K562 (cell line): ENCODE results near the gene SAV1. TPM values are rescaled to one million over a fixed set of nuclear protein-coding genes. Genes with fewer than 3 reads are reported as not detected.

Experiments
- CREM ChIP-seq: IDR thresholded peaks from 2 replicates; pipeline ENCODE4 v1.6.1; 2014; ENCODE audit warnings: antibody characterized with exemption, low read depth
- E2F3 ChIP-seq: fragments of 250-450 bp; sonication (Bioruptor Pico); IDR thresholded peaks from 2 replicates; pipeline ENCODE4 v1.4.0; 2020; ENCODE audit warnings: mild to moderate bottlenecking
- ETV5 ChIP-seq: sonication (generic); formaldehyde crosslinking; IDR thresholded peaks from 2 replicates; pipeline ENCODE4 v1.4.0; 2020; ENCODE audit warnings: low read depth, mild to moderate bottlenecking, missing genetic modification reagents
- GABPB1 ChIP-seq: sonication (generic); formaldehyde crosslinking; IDR thresholded peaks from 2 replicates; pipeline ENCODE4 v1.8.0; 2022; ENCODE audit warnings: mild to moderate bottlenecking, missing genetic modification reagents
- HMGN3 ChIP-seq: IDR thresholded peaks from 2 replicates; pipeline ENCODE4 v1.6.1; 2011; ENCODE audit warnings: borderline replicate concordance, low read depth, mild to moderate bottlenecking, mixed read lengths, low read length; ENCODE audit not compliant: insufficient read length; ENCODE audit errors: extremely low read depth
- MEF2D ChIP-seq: conservative IDR thresholded peaks from 2 replicates; pipeline ENCODE4 v1.6.1; 2016; ENCODE audit warnings: low read depth, missing genetic modification characterization, missing compliant biosample characterization
- PCBP1 ChIP-seq: fragments of 200-400 bp; formaldehyde crosslinking; IDR thresholded peaks from 2 replicates; pipeline ENCODE4 v1.6.1; 2018; ENCODE audit warnings: mild to moderate bottlenecking, low read depth, low read length; ENCODE audit not compliant: poor library complexity, severe bottlenecking
- PML ChIP-seq: IDR thresholded peaks from 2 replicates; pipeline ENCODE4 v1.6.1; 2012; ENCODE audit warnings: low read length, inconsistent platforms
- RAD51 ChIP-seq: fragments of 450-650 bp; IDR thresholded peaks from 2 replicates; pipeline ENCODE4 v1.7.1; 2016; ENCODE audit warnings: low read depth, mild to moderate bottlenecking, borderline replicate concordance
- RNF2 ChIP-seq: sonication (generic); IDR thresholded peaks from 2 replicates; pipeline ENCODE4 v1.6.1; 2016
- SIRT6 ChIP-seq: IDR thresholded peaks from one replicate; pipeline ENCODE4 v1.6.1; 2012; ENCODE audit warnings: low read depth, mild to moderate bottlenecking, control low read depth, inconsistent platforms, low read length, moderate library complexity
- ZNF217 ChIP-seq: sonication (generic); formaldehyde crosslinking; IDR thresholded peaks from 2 replicates; pipeline ENCODE4 v1.8.0; 2022; ENCODE audit warnings: mild to moderate bottlenecking, missing genetic modification reagents
- ZNF586 ChIP-seq: fragments of 450-650 bp; formaldehyde crosslinking; conservative IDR thresholded peaks from 2 replicates; pipeline ENCODE4 v1.4.0; 2020; ENCODE audit warnings: mild to moderate bottlenecking, moderate library complexity
- polyA plus RNA-seq, 8 experiments: library from polyadenylated mRNA; depleted of rRNA in 4 of 8; stranded (reverse) in 5 of 8; unstranded in 3 of 8; fragments of >200 nt; fragmentation: Nextera tagmentation in 2 of 8; fragmentation: Illumina TruSeq in 1 of 8; extraction: Ambion mirVana in 2 of 8; extraction: Trizol in 1 of 8; gene quantifications; 2 replicates each; pipeline versions ENCODE4 v1.2.1 to v1.2.3, GENCODE V29; 2011 to 2014; ENCODE audit warnings: inconsistent platforms in 1 of 8, missing spikeins in 1 of 8
- total RNA-seq, 7 experiments: library from RNA; depleted of rRNA in 6 of 7; stranded (reverse); fragments of >200 nt in 6 of 7; fragmentation: Illumina TruSeq in 2 of 7; extraction: Trizol in 2 of 7; gene quantifications; 2 replicates each; pipeline versions ENCODE4 v1.2.1 to v1.2.3, GENCODE V29; 2011 to 2021; ENCODE audit warnings: low replicate concordance in 1 of 7
- TF ChIP-seq, protein P1 (sequence below), 2 experiments: fragments of 250-450 bp in 1 of 2; fragments of 450-650 bp in 1 of 2; sonication (Bioruptor Pico) in 1 of 2; IDR thresholded peaks; 2 replicates each; pipeline versions ENCODE4 v1.6.1 to v1.8.0; 2016 to 2021; ENCODE audit warnings: mild to moderate bottlenecking in 2 of 2, moderate library complexity in 2 of 2, missing compliant biosample characterization in 1 of 2, missing genetic modification characterization in 1 of 2
- TF ChIP-seq, protein P2 (sequence below), 2 experiments: fragments of 450-650 bp in 1 of 2; IDR thresholded peaks; 2 replicates each; pipeline ENCODE4 v1.6.1; 2011 to 2017; ENCODE audit warnings: low read depth in 2 of 2, antibody characterized with exemption in 1 of 2, borderline replicate concordance in 1 of 2, low read length in 1 of 2, mild to moderate bottlenecking in 1 of 2, mixed read lengths in 1 of 2; ENCODE audit not compliant: control insufficient read depth in 1 of 2
- TF ChIP-seq, protein P3 (sequence below), 3 experiments: fragments of 200-800 bp in 1 of 3; fragments of 250-450 bp in 1 of 3; fragments of 450-650 bp in 1 of 3; sonication (Bioruptor Pico) in 1 of 3; sonication (Bioruptor generic) in 1 of 3; formaldehyde crosslinking in 1 of 3; IDR thresholded peaks; 2 replicates each; pipeline versions ENCODE4 v1.6.1 to v1.8.0; 2016 to 2022; ENCODE audit warnings: mild to moderate bottlenecking in 2 of 3, missing genetic modification characterization in 2 of 3, missing compliant biosample characterization in 1 of 3, moderate library complexity in 1 of 3
- TF ChIP-seq, protein P4 (sequence below): fragments of 250-450 bp; sonication (Bioruptor Pico); IDR thresholded peaks from 2 replicates; pipeline ENCODE4 v1.8.0; 2021; ENCODE audit warnings: mild to moderate bottlenecking, moderate library complexity

SAV1 gene
- total and polyA plus RNA-seq, 9 of the 15 experiments (the other 6 are each of a cell fraction or from before 2014, with no cell fraction given), result 6.5 to 18.1 (median 16.1) TPM

DNA sequence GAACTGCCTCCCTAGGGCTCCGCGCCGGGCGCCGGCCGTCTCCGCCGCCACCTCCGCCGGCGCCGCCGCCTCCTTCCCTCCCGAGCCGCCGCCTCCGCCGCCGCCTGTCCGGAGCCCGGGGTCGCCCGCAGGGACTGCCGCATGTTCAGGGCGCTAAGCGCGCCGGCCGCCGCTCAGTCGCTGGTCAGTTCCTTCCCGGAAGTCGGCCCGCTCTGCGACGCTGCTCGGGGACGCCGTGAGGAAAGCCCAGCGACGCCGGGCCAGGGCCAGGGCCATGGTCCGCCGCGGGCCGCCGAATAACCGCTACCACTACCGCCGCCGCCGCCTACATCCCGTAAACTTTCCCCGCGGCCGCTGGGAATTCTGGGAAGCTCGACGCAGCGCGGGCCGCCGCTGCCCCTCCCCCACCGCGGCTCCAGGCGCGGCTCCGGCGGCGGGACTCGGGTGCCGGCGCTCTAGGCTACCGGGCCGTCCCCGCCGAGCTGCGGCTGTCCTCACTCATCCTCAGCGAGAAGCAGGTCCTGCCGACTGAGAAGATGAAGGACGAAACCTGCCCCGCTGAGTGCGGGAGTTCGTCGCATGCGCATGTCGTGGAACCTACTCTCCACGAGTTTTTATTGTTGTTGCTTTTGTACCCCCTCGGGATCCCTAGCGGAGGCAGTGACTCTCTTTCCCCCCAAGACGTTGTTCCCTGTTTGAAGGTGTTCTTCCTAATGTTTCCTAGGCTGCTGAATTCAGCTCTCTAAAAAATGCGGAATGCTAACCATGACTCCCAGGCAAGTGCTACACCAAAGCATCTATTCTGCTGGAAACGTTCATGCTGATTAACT is at the start of gene SAV1 (continued):
- peak; percentile 97 for TF ChIP-seq PML
- TF ChIP-seq E2F3 (CRISPR knock-in tag), result 0 out of 2 replicates have a peak, but pooled peaks have one; percentile 14
- TF ChIP-seq, protein P1, sequence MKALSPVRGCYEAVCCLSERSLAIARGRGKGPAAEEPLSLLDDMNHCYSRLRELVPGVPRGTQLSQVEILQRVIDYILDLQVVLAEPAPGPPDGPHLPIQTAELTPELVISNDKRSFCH (CRISPR knock-in tag; IDR thresholded peaks at IDR 0.05), result no peak
- TF ChIP-seq, protein P1 (tag; IDR thresholded peaks at IDR 0.05), result peak; percentile 67
- TF ChIP-seq ETV5, result no peak
- TF ChIP-seq GABPB1 (CRISPR knock-in tag), result 0 out of 2 replicates have a peak, but pooled peaks have one; percentile 25
- TF ChIP-seq SIRT6, result no peak
- no peak for TF ChIP-seq ZNF217 (CRISPR knock-in tag)
- 0 out of 2 replicates have a peak, but pooled peaks have one; percentile 55 for TF ChIP-seq RNF2
- TF ChIP-seq PCBP1, result no peak
- no peak for TF ChIP-seq ZNF586 (CRISPR knock-in tag)
- TF ChIP-seq RAD51, result no peak
- TF ChIP-seq, protein P2, sequence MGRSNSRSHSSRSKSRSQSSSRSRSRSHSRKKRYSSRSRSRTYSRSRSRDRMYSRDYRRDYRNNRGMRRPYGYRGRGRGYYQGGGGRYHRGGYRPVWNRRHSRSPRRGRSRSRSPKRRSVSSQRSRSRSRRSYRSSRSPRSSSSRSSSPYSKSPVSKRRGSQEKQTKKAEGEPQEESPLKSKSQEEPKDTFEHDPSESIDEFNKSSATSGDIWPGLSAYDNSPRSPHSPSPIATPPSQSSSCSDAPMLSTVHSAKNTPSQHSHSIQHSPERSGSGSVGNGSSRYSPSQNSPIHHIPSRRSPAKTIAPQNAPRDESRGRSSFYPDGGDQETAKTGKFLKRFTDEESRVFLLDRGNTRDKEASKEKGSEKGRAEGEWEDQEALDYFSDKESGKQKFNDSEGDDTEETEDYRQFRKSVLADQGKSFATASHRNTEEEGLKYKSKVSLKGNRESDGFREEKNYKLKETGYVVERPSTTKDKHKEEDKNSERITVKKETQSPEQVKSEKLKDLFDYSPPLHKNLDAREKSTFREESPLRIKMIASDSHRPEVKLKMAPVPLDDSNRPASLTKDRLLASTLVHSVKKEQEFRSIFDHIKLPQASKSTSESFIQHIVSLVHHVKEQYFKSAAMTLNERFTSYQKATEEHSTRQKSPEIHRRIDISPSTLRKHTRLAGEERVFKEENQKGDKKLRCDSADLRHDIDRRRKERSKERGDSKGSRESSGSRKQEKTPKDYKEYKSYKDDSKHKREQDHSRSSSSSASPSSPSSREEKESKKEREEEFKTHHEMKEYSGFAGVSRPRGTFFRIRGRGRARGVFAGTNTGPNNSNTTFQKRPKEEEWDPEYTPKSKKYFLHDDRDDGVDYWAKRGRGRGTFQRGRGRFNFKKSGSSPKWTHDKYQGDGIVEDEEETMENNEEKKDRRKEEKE (IDR thresholded peaks at IDR 0.05; ENCODE audit: borderline replicate concordance in 1 of 2, control insufficient read depth in 1 of 2, low read depth in 2 of 2, low read length in 1 of 2), result peak in 1 of 2 experiments; percentile 91; a peak in 2 of 4 replicates
- TF ChIP-seq MEF2D, result no peak
- TF ChIP-seq, protein P3, sequence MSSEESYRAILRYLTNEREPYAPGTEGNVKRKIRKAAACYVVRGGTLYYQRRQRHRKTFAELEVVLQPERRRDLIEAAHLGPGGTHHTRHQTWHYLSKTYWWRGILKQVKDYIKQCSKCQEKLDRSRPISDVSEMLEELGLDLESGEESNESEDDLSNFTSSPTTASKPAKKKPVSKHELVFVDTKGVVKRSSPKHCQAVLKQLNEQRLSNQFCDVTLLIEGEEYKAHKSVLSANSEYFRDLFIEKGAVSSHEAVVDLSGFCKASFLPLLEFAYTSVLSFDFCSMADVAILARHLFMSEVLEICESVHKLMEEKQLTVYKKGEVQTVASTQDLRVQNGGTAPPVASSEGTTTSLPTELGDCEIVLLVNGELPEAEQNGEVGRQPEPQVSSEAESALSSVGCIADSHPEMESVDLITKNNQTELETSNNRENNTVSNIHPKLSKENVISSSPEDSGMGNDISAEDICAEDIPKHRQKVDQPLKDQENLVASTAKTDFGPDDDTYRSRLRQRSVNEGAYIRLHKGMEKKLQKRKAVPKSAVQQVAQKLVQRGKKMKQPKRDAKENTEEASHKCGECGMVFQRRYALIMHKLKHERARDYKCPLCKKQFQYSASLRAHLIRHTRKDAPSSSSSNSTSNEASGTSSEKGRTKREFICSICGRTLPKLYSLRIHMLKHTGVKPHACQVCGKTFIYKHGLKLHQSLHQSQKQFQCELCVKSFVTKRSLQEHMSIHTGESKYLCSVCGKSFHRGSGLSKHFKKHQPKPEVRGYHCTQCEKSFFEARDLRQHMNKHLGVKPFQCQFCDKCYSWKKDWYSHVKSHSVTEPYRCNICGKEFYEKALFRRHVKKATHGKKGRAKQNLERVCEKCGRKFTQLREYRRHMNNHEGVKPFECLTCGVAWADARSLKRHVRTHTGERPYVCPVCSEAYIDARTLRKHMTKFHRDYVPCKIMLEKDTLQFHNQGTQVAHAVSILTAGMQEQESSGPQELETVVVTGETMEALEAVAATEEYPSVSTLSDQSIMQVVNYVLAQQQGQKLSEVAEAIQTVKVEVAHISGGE (CRISPR knock-in tag; IDR thresholded peaks at IDR 0.05), result peak in 1 of 3 experiments; percentile 34; a peak in 1 of 6 replicates
- TF ChIP-seq HMGN3, result peak; percentile 39
- TF ChIP-seq, protein P4, sequence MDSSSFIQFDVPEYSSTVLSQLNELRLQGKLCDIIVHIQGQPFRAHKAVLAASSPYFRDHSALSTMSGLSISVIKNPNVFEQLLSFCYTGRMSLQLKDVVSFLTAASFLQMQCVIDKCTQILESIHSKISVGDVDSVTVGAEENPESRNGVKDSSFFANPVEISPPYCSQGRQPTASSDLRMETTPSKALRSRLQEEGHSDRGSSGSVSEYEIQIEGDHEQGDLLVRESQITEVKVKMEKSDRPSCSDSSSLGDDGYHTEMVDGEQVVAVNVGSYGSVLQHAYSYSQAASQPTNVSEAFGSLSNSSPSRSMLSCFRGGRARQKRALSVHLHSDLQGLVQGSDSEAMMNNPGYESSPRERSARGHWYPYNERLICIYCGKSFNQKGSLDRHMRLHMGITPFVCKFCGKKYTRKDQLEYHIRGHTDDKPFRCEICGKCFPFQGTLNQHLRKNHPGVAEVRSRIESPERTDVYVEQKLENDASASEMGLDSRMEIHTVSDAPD (CRISPR knock-in tag), result no peak
- peak; percentile 66 for TF ChIP-seq CREM
